Mucosa of stomach (tissue), 1 donor: ENCODE results near the gene SUSD3.

Source experiments
- H3K27me3 ChIP-seq: one replicate; pipeline ENCODE4 v1.7.0; 2013; ENCODE audit warnings: mild to moderate bottlenecking, low read length; ENCODE audit not compliant: control insufficient read depth, insufficient read depth
- H3K36me3 ChIP-seq: one replicate; pipeline ENCODE4 v1.7.0; 2013; ENCODE audit warnings: low read length; ENCODE audit not compliant: control insufficient read depth, insufficient read depth
- H3K4me1 ChIP-seq: one replicate; pipeline ENCODE4 v1.7.0; 2013; ENCODE audit warnings: mild to moderate bottlenecking, low read length; ENCODE audit not compliant: control insufficient read depth, insufficient read depth
- H3K4me3 ChIP-seq: one replicate; pipeline ENCODE4 v1.7.0; 2013; ENCODE audit warnings: low read length
- H3K9ac ChIP-seq: one replicate; pipeline ENCODE4 v1.7.0; 2013; ENCODE audit warnings: mild to moderate bottlenecking, low read length, moderate library complexity
- H3K9me3 ChIP-seq: one replicate; pipeline ENCODE4 v1.7.0; 2013; ENCODE audit warnings: mild to moderate bottlenecking, low read length, moderate library complexity; ENCODE audit not compliant: control insufficient read depth
- donor health status: Pancreatic carcinoma.

Gene SUSD3

DNA sequence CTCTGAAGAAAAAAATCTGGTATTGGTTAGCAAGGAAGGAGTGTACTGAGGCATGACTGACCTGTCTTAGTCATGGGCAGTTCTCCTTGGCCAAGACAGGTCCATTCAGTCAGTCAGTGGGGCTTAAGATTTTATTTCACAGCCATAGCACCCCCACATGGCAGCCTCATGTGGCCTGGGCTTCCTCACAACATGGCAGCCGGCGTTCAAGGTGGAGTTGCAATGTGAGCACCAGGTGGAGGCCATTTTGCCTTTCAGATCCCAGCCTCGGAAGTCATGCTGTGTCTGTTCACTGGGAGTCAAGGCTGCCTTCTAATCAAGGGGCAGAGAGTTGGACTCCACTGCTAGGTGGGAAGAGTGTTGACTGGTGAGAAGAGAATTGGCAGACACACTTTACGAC, 27.2 kb downstream of the SUSD3 start:
- Histone ChIP-seq H3K4me3 (no peak overlapping the region), H3K27me3 (no peaks in the 10 kb centered on the region), H3K9ac (no peak overlapping the region), H3K9me3 (no peaks in the 10 kb centered on the region), H3K36me3 (no peaks in the 10 kb centered on the region), H3K4me1 (peaks cover 8% of the 10 kb centered on the region)

DNA sequence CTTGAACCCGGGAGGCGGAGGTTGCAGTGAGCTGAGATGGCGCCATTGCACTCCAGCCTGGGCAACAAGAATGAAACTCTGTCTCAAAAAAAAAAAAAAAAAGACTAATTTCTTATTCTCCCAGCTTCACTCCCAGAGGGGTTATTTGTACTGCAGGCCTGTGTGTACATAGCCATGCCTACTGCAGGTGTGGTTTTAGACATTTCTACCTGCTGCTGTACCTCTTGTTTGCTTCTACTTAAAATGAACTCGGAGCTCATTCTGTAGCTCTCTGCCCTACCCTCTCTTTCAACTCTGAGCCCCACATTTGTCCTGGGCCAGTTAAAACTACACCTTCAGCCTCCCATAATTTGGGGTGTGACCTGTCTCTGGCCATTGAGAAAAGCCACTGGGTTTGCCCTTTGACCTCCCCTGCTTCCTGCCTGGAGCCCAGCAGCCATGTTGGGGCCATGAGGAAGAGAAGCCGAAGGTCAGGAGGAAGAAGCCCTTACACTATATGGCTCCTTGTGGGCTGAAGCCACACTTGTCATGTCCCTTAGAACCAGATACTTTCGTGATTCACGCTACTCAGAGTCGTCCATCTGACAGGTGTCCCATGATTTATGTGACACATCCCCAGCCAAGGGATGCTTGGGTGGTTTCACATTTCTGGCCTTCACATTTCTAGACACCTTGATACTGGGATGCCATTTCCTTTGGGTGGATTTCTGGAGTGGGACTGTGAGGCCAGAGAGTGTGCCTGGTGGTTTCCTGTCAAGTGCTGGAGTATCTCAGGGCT, 28.1 kb downstream of the SUSD3 start:
- no peak overlapping the region for H3K9ac ChIP-seq
- H3K36me3 ChIP-seq: no peaks in the 10 kb centered on the region
- H3K4me3 ChIP-seq: no peak overlapping the region
- no peaks in the 10 kb centered on the region for H3K9me3 ChIP-seq
- peaks cover 8% of the 10 kb centered on the region for H3K4me1 ChIP-seq
- H3K27me3 ChIP-seq: no peaks in the 10 kb centered on the region

- no peaks in the 10 kb centered on the region for H3K27me3 ChIP-seq
- H3K4me3 ChIP-seq: no peak overlapping the region
Measured at GRCh38 chr9:93087971-93088655, 29.6 kb downstream of the SUSD3 start.

GRCh38 chr9:93088656-93089015, 30.1 kb downstream of the SUSD3 start:
- Histone ChIP-seq H3K4me3 (no peak overlapping the region), H3K27me3 (no peaks in the 10 kb centered on the region), H3K9me3 (no peaks in the 10 kb centered on the region), H3K9ac (no peak overlapping the region), H3K4me1 (peaks cover 15% of the 10 kb centered on the region), H3K36me3 (no peaks in the 10 kb centered on the region)

More at GRCh38 chr9:93087971-93088655, 29.6 kb downstream of the SUSD3 start:
- Histone ChIP-seq H3K9ac (no peak overlapping the region), H3K4me1 (peaks cover 10% of the 10 kb centered on the region), H3K36me3 (no peaks in the 10 kb centered on the region), H3K9me3 (no peaks in the 10 kb centered on the region)

DNA sequence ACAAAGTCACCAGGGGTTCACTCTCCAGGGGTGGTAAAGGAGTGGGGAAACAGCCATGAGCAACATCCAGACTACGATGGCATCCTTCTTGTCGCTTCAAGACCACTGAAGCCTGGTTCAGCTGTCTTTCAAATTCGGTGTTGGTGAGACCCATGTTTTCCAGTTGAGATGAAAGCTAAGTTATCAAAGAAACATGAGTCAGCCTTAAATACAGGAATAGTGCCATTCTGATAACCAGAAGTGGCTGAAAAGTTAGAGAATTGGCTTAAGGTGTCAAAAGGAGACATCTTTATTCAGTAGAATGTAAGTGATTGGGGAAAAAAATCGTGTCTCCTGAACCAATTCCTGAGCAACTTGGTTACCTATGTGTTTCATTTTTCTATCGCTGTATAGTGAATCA, 30.5 kb downstream of the SUSD3 start:
- no peak overlapping the region for H3K4me3 ChIP-seq
- no peaks in the 10 kb centered on the region for H3K27me3 ChIP-seq
- H3K9me3 ChIP-seq: no peaks in the 10 kb centered on the region
- H3K9ac ChIP-seq: no peak overlapping the region
- H3K36me3 ChIP-seq: no peaks in the 10 kb centered on the region
- H3K4me1 ChIP-seq: peaks cover 19% of the 10 kb centered on the region

GRCh38 chr9:93089481-93089991, 31.0 kb downstream of the SUSD3 start:
- Histone ChIP-seq H3K9ac (no peak overlapping the region), H3K4me1 (peaks cover 21% of the 10 kb centered on the region), H3K4me3 (no peak overlapping the region), H3K36me3 (no peaks in the 10 kb centered on the region), H3K9me3 (no peaks in the 10 kb centered on the region), H3K27me3 (no peaks in the 10 kb centered on the region)

DNA sequence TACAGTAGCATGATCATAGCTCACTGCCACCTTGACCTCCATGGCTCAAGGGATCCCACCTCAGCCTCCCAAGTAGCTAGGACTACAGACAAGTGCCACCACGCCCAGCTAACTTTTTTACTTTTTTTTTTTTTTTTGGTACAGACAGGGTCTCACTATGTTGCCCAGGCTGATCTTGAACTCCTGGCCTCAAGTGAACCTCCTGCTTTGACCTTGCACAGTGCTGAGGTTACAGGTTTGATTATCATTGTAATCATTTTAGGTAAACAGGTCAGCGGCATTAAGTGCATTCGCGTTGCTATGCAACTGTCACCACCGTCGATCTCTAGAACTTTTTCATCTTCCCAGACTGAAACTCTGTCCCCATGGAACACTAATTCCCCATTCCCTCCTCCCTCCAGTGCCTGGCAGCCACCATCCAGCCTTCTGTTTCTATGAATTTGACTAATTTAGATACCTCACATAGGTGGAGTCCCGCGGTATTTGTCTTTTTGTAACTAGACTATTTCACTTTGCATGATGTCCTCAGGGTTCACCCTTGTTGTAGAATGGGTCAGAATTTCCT, 31.7 kb downstream of the SUSD3 start:
- no peaks in the 10 kb centered on the region for H3K36me3 ChIP-seq
- no peak overlapping the region for H3K9ac ChIP-seq
- peaks cover 27% of the 10 kb centered on the region for H3K4me1 ChIP-seq

GRCh38 chr9:93091056-93091452, 32.6 kb downstream of the SUSD3 start:
- Histone ChIP-seq H3K9ac (no peak overlapping the region), H3K4me3 (no peak overlapping the region), H3K9me3 (no peaks in the 10 kb centered on the region), H3K4me1 (peaks cover 28% of the 10 kb centered on the region), H3K27me3 (no peaks in the 10 kb centered on the region), H3K36me3 (no peaks in the 10 kb centered on the region)

More for the DNA sequence above, 31.7 kb downstream of the SUSD3 start:
- H3K27me3 ChIP-seq: no peaks in the 10 kb centered on the region
- no peak overlapping the region for H3K4me3 ChIP-seq
- no peaks in the 10 kb centered on the region for H3K9me3 ChIP-seq

- H3K9me3 ChIP-seq: no peaks in the 10 kb centered on the region
Measured at GRCh38 chr9:93091453-93092081, 33.1 kb downstream of the SUSD3 start.

GRCh38 chr9:93092251-93092991, 33.9 kb downstream of the SUSD3 start:
- H3K36me3 ChIP-seq: no peaks in the 10 kb centered on the region
- no peaks in the 10 kb centered on the region for H3K9me3 ChIP-seq
- no peak overlapping the region for H3K9ac ChIP-seq
- no peaks in the 10 kb centered on the region for H3K27me3 ChIP-seq
- H3K4me3 ChIP-seq: no peak overlapping the region
- peaks cover 29% of the 10 kb centered on the region for H3K4me1 ChIP-seq

More at GRCh38 chr9:93091453-93092081, 33.1 kb downstream of the SUSD3 start:
- Histone ChIP-seq H3K4me3 (no peak overlapping the region), H3K36me3 (no peaks in the 10 kb centered on the region), H3K9ac (no peak overlapping the region), H3K4me1 (peaks cover 27% of the 10 kb centered on the region), H3K27me3 (no peaks in the 10 kb centered on the region)

- no peak overlapping the region for H3K9ac ChIP-seq
- peaks cover 38% of the 10 kb centered on the region for H3K4me1 ChIP-seq
Measured at GRCh38 chr9:93093127-93093876, 34.8 kb downstream of the SUSD3 start.

More at GRCh38 chr9:93093127-93093876, 34.8 kb downstream of the SUSD3 start:
- Histone ChIP-seq H3K9me3 (no peaks in the 10 kb centered on the region), H3K27me3 (no peaks in the 10 kb centered on the region), H3K36me3 (no peaks in the 10 kb centered on the region), H3K4me3 (no peak overlapping the region)
